ENCODE data around the gene ARNT2.
"Not testable (repeated sequence)": the region's sequence is repeated elsewhere in the genome, so short reads cannot be mapped to it uniquely, and the experiment has no call there.

Gene ARNT2

DNA sequence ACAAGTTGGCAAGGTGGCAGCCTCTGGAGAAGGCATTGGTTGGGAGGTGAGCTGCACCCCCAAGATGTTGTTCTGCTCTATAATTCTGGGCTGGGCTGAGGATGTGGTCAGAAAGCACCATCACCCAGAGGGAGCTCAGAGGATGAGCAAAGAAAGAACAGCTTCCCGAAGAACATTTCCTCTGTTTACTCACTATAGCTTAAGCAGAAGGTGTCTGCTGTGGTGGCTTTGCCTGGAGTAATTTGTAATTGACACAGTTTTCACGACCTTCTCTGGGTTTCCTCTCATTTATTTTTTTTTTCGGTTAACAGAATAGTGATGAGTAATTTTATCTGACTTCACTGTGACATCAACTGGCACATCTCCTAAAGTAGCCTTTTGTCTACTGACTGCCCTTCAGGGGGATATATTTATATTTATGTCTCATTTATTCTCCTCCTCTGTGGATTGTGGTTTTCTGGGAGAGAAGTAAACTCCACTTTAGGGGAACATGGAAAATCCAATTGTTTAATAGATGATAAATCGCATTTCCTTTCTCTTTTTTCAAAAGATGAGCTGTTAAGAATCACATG is 241.4 kb downstream of the ARNT2 start:
- Histone ChIP-seq H3K27me3 (ENCODE audit: control insufficient read depth, insufficient read depth, low read length) (no peaks in the 10 kb centered on the region), H3K4me1 (ENCODE audit: control insufficient read depth, insufficient read depth, low read length) (no peaks in the 10 kb centered on the region), H3K9me3 (replicated peaks; ENCODE audit: low read length) (peaks cover 3% of the 10 kb centered on the region), H3K4me3 (ENCODE audit: low read length) (no peak overlapping the region), H3K9ac (ENCODE audit: low read depth, low read length) (no peak overlapping the region), H3K4me2 (ENCODE audit: low read length) (no peak overlapping the region), H3K36me3 (ENCODE audit: insufficient read depth, low read length) (no peaks in the 10 kb centered on the region)

- H3K36me3 ChIP-seq (ENCODE audit: insufficient read depth, low read length); H3K27me3 ChIP-seq (ENCODE audit: control insufficient read depth, insufficient read depth, low read length); H3K4me1 ChIP-seq (ENCODE audit: control insufficient read depth, insufficient read depth, low read length); H3K4me2 ChIP-seq (ENCODE audit: low read length); H3K9ac ChIP-seq (ENCODE audit: low read depth, low read length); H3K4me3 ChIP-seq (ENCODE audit: low read length); H3K9me3 ChIP-seq (replicated peaks; ENCODE audit: low read length): not testable (repeated sequence)
These were observed 243.2 kb downstream of the ARNT2 start for GRCh38 chr15:80647424-80647823.

All from skeletal muscle satellite cell (primary cell).